Brain microvascular endothelial cell (primary cell): ENCODE measurements around the gene HAL.
A peak's percentile ranks its signal among the peaks of the same experiment; 100 is the strongest.

Experiments used
- DNase-seq: peaks from one replicate; pipeline ENCODE4 v3.0.0-alpha.2; 2020
- H3K27ac ChIP-seq: fragments of 250-450 bp; sonication (Bioruptor Pico); 2 replicates; pipeline ENCODE4 v1.5.1; 2020; ENCODE audit warnings: mild to moderate bottlenecking, moderate library complexity
- H3K27me3 ChIP-seq: fragments of 250-450 bp; sonication (Bioruptor Pico); replicated peaks from 2 replicates; pipeline ENCODE4 v1.5.1; 2020; ENCODE audit warnings: mild to moderate bottlenecking
- H3K36me3 ChIP-seq: fragments of 250-450 bp; sonication (Bioruptor Pico); replicated peaks from 2 replicates; pipeline ENCODE4 v1.5.1; 2020; ENCODE audit warnings: mild to moderate bottlenecking
- H3K4me3 ChIP-seq: 2 replicates; pipeline ENCODE4 v1.5.1; 2011; ENCODE audit warnings: low read depth, mild to moderate bottlenecking, control low read depth, low read length, moderate library complexity
- CTCF ChIP-seq: IDR thresholded peaks from 2 replicates; pipeline ENCODE4 v1.5.1; 2011; ENCODE audit warnings: low read depth, mild to moderate bottlenecking, moderate library complexity, low read length, control low read depth, inconsistent platforms; ENCODE audit errors: missing control alignments
- in situ Hi-C: cut with HindIII; loops from 2 replicates; pipeline ENCODE4 v1.10.0; 2017; ENCODE audit warnings: low sequenced_read_pairs, low pct_ligation_motif_present

Gene HAL

GRCh38 chr12:96040305-96041133 is 44.4 kb upstream of the HAL start:
- no peak overlapping the region for H3K4me3 ChIP-seq
- no peak for TF ChIP-seq CTCF
- no peak for DNase-seq
- in situ Hi-C loops = no loop called here
- no peak overlapping the region for H3K27ac ChIP-seq
- no peaks in the 10 kb centered on the region for H3K36me3 ChIP-seq
- H3K27me3 ChIP-seq = no peaks in the 10 kb centered on the region

GRCh38 chr12:96039516-96039915 is 43.4 kb upstream of the HAL start:
- Histone ChIP-seq H3K27me3 (no peaks in the 10 kb centered on the region), H3K36me3 (no peaks in the 10 kb centered on the region), H3K4me3 (no peak overlapping the region), H3K27ac (no peak overlapping the region)
- TF ChIP-seq CTCF = no peak
- in situ Hi-C loops = no loop called here
- DNase-seq = no peak

GRCh38 chr12:96036765-96037455 is 40.8 kb upstream of the HAL start:
- in situ Hi-C loops = no loop called here
- DNase-seq = no peak
- Histone ChIP-seq H3K27ac (no peak overlapping the region), H3K4me3 (no peak overlapping the region), H3K27me3 (no peaks in the 10 kb centered on the region), H3K36me3 (no peaks in the 10 kb centered on the region)
- no peak for TF ChIP-seq CTCF

- in situ Hi-C loops = no loop called here
- no peak for TF ChIP-seq CTCF
- peak; percentile 98 for DNase-seq
- Histone ChIP-seq H3K36me3 (no peaks in the 10 kb centered on the region), H3K27ac (peak within 1 kb of the TSS; percentile 10), H3K27me3 (no peaks in the 10 kb centered on the region), H3K4me3 (peak within 1 kb of the TSS; percentile 98)
Measured at GRCh38 chr12:96035283-96036236, 39.4 kb upstream of the HAL start, which contains the start of gene LTA4H. TSS of gene LTA4H (minus strand) at chr12:96035587. CDS start at chr12:96035519, 68 bp downstream.

GRCh38 chr12:96034621-96035282 is 38.6 kb upstream of the HAL start:
- no peak for TF ChIP-seq CTCF
- Histone ChIP-seq H3K4me3 (peak overlapping the region; percentile 98), H3K36me3 (no peaks in the 10 kb centered on the region), H3K27me3 (no peaks in the 10 kb centered on the region), H3K27ac (peak overlapping the region; percentile 10)
- DNase-seq = peak; percentile 14
- in situ Hi-C loops = no loop called here
